GM21528 (cell line): ENCODE data around the gene ARHGAP26.

ENCODE experiments used
- ATAC-seq: cut with Tn5 transposase; IDR thresholded peaks from one replicate; pipeline ENCODE4 v1.9.1; 2021; ENCODE audit warnings: mild to moderate bottlenecking, moderate library complexity; ENCODE audit not compliant: unreplicated experiment, low FRiP score

Gene ARHGAP26

DNA sequence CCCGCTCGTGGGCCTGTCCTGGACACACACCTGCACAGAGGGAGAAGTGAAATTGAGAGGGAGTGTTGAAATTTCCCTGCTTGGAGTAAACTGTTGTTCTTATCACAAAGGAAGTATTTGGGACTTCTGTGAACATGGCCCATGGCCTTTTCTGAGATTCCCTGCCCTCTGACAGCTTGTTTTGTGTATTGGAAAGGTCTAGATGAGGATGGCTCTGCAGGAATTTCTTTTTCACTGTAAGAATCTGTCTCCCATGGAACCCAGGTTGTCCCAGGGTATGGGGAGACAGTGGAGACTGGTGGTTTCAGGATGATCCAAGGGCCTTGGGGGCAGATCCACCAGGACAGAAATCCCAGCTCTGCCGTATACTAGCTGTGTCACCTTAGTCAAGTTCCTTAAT, 121.8 kb downstream of the ARHGAP26 start:
- ATAC-seq, result no peak

DNA sequence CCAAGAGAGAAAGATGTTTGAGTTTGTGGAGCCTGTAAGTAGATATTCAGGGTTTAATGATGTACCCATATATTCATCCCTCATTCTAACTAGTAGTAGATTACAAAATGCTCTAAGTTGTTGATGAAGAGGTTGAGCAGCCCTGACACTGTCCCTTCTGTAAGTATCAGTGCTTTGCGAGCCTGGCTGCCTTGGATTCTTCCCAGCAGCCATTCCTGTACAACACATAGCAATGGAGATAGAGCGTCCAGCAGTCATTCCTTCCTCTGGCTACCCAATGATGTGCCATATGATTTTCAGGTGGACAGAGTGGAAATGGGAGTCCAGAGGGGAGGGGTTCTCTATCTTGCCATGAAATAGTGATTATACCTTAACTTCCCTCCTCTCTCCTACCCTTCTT, 124.1 kb downstream of the ARHGAP26 start:
- ATAC-seq, result no peak

DNA sequence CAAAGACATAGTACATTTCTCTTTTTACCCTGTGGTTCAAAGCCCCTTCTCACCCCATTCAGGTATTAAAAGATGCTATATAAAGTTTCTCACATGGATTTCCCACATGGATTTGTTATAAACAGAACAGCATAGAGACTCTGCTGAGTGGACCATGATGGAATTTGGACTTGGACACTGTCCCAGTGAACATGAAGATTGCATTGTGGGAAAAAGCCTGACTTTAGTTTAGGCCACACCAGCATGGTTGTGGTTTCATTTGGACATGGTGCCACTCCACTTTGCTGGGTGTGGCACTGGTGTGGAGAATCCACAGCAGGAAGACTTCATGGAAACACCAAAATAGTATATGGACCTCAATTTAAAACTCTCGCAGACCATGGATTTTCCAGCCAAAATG, 124.6 kb downstream of the ARHGAP26 start:
- ATAC-seq, result no peak

DNA sequence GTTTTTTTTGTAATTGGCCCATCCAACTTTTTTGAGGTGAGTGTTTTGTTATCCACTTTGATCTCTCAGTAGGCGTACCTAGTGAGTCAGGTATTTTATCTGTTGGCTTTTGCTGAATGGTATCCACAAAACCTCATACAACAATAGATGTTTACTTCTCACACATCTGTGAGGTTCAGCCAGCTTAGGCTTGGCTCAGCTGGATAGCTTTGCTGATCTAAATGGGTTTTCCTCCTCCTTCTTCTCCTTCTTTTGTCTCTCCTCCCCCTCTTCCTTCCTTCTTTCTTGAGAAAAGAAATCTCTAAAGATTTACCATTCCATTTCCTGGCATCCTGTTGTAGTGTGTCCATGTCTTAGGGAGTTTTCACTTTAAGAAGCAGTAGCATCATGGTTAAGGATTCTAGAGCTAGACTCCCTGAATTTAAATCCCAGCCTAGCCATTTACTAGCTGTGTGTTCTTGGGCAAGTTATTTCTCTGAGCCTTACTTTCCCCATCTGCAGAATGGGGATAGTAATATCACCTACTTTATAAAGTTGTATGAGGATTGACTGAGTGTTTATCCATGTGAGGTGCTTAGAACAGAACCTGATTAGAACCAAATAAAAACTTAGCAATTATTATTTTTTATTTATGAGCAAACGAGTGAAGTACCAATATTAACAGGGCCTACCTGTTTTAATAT, 126.3 kb downstream of the ARHGAP26 start:
- ATAC-seq, result no peak

DNA sequence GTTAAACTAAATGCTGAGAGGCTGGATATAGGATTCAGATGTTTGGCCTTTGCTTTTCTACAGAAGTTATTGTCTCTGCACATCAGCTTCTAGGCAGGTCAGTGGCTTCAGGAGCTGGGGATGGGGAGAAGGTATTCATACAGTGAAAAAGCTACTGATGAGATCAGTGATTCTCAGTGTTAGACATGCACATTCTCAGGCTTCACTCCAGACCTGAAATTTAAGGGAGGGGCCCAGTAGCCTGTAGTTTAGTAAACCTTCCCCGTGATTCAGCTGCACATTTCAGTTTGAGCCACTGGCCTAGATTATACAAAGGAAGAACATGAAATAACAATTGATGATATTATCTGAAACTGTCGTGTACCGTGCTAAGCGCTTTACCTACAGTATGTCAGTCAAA, 127.2 kb downstream of the ARHGAP26 start:
- no peak for ATAC-seq

DNA sequence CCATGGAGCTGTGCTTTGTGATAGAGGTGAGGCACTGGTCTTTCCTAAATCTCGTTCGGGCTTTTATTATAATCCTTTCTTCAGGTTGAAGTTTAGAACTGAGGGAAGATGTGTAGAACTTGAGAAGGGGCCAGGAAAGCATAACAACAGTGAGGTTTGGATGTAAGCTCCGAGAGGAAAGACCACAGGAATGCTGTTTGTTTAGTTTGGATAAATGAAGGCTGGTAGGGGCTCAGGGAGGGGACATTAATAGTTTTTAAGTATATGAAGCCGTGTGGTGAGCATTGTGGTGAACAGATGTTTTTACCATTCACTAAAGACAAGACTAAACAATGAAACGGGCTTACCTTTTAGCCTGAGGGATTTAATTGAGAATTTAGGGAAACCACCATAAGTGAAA, 130.8 kb downstream of the ARHGAP26 start:
- no peak for ATAC-seq

DNA sequence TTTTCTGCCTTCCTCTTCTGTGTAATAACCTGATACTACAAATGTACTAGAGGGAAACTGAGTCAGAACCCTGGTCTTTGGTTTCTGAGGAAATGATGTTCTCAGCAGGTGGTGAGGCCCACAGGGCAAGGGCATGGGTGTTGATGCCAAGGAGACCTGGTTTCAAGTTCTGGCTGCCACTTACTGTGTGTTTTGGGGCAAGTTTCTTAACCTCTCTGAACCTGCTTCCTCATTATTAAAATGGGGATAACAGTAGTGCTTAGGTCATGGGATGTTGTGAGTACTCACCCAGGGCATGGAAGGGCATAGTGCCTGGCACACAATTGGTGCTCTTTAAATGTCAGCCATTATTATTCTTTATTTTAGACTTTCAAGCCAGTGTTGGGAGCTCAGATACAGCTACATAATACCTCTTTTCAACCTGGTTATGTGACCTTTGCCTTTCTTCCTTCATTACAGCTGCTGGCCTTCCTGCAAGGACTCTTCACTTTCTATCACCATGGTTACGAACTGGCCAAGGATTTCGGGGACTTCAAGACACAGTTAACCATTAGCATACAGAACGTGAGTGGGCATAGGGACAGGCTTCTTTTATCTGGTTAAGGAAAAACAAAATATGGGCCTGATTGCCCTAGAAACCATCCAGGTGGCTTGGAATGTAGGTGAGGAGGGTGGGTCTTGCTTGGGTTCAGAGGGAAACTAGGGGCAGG, 131.5 kb downstream of the ARHGAP26 start:
- ATAC-seq, result no peak

DNA sequence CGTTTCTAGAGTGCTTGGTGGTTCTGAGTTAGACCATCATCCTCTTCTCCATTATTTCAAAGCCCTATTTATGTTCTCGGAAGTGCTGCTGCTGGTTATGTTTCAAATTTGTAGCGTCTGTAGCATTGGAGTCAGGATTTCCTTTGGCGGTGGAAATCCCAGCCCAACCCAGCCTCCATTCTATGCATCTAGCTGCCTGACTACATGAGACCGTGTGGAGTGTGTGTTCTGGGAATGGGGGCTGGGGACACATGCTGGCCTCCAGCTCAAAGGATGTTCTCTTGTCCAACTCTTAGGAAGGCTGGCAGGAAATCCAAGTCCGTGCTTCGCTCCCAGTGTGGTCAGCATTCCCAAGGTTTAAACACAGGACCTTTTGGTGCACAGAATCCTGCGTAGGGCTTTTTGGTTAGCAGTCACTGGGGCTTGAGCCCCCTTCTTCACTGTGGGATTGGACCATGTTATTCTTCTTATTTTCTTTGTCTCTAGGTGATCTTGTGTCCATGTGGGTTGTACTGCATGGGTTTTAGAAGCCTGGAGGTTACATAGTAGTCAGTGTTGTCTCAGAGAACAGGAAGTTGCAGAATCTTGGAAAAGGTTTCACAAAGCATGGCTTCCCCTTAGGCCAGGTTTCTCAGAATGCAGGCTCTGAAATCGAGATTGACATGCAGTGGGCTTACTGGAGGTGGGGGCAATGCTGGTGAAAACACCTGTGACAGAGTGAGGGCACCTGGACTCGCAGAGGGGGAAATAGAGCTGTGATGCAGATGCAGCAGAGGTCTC, 132.2 kb downstream of the ARHGAP26 start:
- no peak for ATAC-seq

DNA sequence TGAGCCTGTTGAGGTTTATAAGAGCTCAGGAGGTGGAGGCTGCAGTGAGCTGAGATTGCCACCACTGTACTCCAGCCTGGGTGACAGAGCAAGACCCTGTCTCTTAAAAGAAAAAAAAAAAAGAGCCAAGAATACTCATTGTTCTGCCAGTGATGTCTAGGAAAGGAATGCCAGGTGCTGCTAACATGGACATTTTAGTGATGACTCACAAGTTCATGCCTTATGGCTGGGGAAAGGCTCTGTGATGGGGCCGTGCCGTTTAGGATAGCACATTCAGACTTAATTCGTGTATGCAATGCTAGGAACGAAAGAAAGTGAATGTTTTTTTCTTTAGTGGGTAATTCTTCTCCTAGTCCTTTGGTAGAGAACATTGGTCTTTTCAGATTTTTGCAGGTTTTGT, 134.2 kb downstream of the ARHGAP26 start:
- no peak for ATAC-seq

DNA sequence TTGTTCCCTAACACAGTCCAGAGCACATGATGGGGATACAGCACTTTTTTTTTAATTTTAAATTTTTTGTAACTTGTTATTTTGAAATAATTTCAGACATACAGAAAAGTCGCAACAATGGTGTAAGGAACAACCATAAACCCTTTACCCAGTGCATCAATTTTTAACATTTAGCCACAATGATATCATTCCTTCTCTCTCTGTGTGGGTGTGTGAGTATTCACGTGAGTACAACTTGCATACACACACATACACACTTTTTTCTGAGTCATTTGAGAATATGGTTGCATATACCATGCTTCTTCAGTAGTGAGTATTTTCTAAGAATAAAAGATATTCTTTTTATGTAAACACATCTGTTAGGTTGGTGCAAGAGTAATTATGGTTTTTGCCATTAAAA, 135.2 kb downstream of the ARHGAP26 start:
- no peak for ATAC-seq

DNA sequence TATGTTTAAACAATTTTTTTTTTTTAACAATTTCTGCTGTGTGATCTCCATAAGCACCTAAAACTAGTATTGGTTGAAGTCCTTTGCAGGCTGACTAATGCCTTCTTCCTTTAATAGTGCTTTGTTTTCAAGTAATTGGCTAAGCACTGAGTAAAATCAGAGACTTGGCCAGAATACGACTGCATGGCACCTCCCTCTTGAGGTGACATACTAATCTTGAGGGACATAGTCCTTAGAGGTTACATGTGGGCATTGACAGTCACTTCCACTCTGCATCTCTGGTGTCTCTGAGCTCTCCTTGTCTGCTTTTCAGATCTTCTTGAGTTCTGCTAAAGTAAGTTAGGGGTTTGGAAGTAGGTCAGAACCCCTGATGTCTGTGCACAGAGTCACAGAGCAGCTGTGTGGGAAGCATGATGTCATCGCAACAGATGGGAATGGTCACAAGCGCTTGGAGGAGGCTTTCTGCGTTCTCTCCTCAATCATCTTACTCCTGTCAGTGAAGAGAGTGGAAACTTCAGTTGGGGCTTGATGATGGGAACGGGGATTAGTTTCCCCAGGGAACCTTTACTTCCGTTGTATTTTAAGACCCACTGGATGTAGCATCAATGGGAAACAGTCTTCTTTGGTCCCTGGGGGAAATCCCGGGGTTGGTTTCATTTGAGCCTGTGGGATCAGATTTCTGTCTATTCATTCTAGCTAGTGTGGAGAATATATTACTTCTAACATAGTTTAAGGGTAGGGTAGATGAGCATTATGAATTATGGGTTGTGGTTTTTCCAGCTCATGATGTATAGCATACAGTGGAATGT, 136.9 kb downstream of the ARHGAP26 start:
- no peak for ATAC-seq

DNA sequence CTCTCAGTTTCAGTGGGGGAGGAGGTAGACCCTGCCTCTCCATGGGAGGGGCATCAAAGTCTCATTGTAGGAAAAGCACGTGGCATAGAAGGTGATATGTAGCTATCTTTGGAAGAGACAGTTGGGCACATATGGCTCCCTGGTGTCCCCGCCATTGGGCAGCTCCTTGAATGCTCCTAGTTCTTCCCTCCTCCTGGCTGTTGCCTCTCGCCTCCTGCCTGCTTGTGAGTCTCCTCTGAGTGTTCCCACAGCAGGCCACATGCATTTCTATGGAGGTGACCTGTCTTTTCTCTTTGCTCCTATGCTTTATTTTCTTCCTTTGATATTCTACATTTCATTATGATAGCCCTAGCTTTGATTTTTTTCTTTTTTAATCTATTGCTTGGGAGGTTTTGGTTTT, 138.5 kb downstream of the ARHGAP26 start:
- no peak for ATAC-seq

DNA sequence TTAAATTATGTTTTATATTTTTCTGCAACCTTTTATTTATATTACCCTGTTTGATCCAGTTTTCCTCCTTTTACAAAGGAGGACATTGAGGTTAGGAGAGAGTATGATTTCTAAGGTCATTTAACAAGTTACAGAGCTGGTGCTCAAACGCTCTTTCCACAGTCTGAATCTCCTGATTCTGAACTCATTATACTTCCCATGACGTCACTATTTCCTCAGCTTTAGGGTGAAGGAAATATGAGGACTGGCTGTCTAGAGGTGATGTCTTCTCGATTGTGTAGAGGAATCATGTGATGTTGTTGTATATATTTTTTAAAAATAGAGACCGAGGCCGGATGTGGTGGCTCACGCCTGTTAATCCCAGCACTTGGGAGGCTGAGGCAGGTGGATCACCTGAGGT, 140.0 kb downstream of the ARHGAP26 start:
- no peak for ATAC-seq

DNA sequence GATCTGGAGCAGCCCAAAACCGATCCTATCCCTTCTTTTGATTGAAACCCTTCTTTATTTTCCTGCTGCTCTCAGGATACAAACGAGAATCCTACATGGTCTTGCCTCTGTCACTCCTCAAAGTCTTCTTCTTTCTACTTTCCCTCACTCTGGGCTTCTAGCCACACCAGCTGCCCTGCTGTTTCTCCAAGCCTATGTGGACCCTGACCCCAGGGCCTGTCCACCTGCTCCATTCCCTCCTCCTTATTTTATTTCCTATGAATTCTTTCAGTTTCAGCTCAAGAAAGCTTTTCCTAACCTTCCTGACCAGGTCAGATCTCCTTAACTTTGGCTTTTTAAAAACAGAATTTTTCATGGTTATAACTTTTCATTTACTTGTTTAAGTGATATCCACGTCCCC, 141.0 kb downstream of the ARHGAP26 start:
- no peak for ATAC-seq

DNA sequence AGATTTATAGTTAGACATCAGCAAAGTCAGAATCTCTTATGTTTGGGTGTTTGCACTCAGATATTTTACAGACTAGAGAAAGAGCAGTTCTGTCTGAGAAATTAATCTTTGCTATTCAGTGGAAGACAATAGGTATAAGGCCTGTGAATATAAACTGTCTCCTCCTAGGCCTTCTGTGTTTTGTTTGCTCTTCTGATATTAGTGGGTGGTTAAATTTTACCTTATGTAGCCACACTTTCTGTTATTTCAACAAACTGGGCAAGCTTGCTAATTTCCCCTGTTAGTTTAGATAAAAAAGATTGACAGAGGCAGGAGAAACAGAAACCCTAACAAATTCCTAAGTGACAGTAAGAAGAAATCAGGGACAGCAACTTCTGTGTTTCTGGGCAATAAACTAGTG, 141.6 kb downstream of the ARHGAP26 start:
- no peak for ATAC-seq

DNA sequence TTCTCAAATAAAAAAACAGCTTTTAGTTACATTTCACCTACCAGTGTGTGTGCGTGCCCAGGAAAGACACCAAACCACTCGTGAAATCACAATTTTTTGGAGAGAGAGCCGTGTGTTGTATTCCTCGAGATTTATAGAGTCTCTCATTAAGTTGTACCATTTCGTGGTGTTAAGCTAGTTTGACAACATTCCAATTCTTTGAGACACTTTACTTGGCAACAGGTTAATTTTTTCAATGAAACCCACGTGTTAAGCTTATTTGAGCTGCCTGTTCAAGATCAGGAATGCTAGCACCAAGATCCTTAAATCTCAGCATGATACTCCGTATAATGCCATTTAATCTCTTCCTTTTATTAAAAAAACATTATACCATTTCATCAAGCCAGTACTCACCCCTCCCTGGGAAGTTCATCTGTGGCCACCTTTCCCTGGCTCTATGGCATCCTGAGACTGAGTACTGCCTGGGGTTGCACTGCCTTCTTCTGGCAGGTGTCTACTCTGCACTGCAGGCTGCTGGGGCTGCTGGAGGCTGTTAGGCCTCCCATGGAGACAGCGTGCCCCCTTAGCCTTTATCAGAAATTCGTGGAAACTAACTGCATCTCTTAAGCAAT, 143.7 kb downstream of the ARHGAP26 start:
- ATAC-seq, result no peak

DNA sequence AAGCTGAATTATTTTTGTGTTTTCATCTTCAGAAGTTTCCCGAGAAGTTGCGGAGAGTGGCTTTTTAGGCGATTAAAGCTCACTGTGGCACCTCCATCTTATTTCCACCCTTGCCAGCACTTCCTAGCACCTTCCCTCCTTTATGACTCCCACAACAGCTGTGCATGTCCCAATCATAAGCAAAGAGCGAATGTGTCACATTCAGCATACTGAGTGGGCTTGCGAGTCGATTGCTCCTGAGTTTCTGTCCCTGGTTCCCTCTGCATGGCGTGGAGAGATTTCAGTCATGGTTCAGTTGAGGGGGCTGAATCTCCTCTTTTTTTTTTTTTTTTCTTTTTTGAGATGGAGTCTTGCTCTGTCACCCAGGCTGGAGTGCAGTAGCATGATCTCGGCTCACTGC, 144.9 kb downstream of the ARHGAP26 start:
- no peak for ATAC-seq

DNA sequence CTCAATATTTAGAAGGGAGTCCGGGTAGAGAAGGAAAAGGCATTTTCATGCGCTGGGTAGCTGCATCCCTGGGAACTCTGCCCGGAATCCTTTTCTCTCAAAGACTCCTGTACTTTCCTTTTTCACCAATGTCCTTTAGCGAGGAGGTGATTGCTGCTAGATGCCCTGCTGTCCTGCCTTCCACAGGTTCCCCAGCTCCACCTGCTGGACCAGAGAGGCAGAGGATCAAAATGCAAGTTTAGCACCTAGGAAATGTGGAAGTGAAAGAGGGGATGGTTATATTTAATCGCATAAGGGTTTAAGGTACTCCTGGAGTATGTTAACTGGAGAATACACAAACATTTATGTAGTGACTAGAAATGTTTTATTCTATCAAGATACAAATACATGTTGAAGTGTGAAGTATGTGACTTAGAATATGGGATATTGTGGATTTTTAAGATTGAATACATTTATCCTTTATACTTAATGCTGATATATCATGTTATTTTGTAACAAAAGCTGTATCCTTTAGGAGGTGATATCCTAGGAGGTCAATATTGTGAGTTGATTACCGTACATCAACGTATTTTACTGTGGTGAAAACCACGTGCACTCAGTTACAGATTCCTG, 145.7 kb downstream of the ARHGAP26 start:
- no peak for ATAC-seq

DNA sequence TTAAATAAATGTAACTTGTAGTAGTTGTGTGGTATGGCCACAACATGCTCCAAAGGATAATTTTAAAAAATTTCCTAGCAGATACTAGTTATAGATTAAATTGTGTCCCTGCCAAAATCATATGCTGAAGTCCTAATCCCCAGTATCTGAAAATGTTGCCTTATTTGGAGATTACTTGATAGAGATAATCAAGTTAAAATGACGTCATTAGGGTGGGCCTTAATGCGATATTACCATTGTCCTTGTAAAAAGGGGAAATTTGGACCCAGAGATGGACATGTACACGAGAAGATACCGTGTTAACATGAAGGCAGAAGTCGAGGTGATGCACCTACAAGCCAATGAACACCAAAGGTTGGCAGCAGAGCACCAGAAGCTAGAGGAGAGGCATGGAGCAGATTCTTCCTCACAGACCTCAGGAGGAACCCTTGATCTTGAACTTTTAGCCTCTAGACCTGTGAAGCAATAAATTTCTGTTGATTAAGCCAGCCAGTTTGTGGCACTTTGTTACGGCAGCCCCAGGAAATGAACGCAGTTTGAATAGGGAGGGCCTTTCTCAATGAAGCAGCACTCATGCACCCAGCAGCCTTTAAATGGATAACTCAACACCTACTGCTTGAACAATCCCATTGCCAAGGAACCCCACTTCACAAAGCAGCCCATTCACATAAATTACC, 148.9 kb downstream of the ARHGAP26 start:
- no peak for ATAC-seq
